GM21423 (cell line): Measurements from ENCODE around the gene TEX14.

Experiments
- ATAC-seq: cut with Tn5 transposase; IDR thresholded peaks from one replicate; pipeline ENCODE4 v1.9.1; 2021; ENCODE audit warnings: mild to moderate bottlenecking, moderate library complexity; ENCODE audit not compliant: unreplicated experiment

TEX14 gene

DNA sequence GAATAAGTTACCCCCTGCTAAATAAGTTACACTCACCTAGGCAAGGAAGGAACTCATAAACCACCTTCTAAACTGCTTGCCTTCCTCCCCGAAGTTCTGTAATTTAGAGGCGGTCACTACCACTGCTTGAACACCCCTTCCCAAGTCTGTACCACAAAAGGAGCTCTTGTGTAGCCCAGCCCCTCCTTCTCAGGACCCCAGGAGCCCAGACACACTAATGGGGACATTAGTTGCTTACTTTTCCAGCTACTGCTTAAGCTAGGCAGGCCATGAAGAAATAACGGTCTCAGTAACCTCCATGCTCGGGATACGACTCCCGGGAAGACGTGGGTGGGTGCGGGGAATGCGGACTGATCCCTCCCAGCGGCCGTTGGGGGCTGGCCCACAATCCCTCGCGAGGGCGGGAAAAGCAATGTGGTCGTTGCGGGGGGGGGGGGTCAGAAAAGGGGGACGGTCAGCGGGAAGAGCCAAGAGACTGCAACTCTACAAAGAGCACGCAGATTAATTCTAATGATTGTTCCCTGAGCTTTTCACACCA, at the start of gene TEX14:
Gene TEX14 (minus strand): TSS at position 345 of the 538 bp plus-strand sequence. CDS start 40,044 bp downstream, outside the sequence.
- ATAC-seq = no peak

DNA sequence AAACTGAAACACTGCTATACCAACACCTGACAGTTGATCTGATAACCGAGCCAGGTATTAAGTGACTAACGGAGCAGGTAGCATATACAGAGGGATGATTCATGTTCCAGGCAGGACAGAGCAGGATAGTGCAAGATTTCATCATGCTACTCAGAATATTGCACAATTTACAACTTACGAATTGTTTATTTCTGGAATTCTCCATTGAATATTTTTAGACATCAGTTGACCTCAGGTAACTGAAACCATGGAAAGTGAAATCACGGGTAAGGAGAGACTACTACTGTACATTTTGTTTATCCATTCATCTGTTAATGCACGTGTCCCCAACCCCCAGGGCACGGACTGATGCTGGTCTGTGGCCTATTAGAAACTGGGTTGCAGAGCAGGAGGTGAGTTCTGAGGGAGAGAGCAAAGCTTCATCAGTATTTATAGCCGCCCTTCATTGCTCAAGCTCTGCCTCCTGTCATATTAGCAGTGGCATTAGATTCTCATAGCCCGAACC, 49.3 kb upstream of the TEX14 start:
- no peak for ATAC-seq

DNA sequence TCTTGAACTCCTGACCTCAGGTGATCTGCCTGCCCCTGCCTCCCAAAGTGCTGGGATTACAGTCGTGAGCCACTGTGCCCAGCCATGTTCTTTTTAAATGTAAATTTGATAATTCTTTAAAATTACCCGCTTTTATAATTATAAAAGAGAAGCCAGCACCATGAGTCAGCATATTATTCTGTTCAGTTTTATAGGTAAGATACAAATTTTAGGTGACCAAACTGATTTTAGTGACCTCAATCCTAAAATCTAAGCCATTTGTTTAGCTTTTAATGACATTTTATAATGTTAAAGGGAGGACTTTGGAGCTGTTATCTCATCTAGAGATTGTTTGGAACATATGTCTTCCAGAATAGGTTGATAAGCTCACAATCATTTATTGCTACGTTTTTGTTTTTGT, 43.0 kb upstream of the TEX14 start:
- no peak for ATAC-seq

DNA sequence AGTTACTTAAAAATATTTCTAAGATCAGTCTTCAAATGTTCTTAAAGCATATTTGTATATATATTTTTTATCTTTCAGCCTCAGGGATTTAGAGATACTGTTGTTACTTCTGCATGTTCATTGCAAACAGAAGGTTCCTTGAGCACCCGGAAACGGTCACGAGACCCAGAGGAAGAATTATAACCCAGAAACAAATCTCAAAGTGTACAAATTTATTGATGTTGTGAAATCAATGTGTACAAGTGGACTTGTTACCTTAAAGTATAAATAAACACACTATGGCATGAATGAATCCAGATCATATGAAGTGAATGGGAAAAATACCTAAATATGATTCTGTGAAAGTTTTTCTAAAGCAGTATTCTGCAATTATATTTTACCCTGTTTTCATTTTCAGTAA, 42.2 kb upstream of the TEX14 start:
- no peak for ATAC-seq

DNA sequence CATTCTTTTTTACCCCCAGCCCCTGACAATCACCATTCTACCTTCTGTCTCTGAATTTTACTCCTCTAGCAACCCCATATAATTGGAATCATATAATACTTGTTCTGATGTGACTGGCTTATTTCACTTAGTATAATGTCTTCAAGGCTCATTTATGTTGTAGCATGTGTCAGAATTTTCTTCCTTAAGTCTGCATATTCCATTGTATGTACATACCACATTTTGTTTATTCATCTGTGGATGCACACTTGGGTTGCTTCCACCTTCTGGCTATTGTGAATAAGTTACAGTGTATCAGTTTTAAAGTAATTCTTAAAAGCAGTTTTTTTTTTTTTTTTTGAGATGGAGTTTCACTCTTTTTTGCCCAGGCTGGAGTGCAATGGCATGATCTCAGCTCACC, 39.1 kb upstream of the TEX14 start:
- ATAC-seq = no peak

DNA sequence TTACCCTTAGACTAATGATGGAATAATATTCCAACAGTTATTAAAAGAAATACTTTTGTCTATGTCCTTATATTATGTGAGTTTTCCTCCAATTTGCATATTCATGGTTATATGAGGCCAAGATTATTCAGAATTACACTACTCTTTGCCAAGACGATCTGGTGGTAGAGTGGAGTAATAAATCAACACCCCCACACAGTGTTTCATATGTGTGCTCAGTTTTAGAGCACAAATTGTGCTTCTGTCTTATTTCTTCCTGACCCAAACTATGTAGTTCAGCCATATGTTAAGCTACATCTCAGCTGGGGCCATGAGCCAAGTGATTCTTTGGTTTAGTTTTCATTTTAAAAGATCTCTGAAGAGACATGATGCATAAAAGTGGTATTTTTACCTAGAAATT, 37.0 kb upstream of the TEX14 start:
- ATAC-seq = no peak

DNA sequence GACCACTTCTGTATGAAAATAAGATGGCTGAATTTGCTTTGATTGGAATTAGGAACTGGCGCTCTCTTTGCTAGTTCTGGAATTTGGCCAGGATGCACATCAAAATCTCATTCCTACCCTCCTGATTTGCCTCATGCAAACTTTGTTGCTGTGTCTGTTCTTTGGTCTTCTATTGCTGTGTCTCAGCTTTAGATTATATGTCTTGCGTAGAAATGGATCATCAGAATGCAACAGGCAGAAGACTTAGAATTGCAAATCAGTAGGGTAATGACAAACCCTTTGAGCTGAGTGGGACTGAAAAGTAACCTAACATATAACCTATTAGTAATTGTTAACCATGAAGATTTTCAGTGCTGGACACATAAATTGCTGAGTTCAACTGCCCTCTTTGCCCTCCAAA, 30.9 kb upstream of the TEX14 start:
- ATAC-seq = no peak

GRCh38 chr17:58722274-58722673, 30.4 kb upstream of the TEX14 start:
- no peak for ATAC-seq

DNA sequence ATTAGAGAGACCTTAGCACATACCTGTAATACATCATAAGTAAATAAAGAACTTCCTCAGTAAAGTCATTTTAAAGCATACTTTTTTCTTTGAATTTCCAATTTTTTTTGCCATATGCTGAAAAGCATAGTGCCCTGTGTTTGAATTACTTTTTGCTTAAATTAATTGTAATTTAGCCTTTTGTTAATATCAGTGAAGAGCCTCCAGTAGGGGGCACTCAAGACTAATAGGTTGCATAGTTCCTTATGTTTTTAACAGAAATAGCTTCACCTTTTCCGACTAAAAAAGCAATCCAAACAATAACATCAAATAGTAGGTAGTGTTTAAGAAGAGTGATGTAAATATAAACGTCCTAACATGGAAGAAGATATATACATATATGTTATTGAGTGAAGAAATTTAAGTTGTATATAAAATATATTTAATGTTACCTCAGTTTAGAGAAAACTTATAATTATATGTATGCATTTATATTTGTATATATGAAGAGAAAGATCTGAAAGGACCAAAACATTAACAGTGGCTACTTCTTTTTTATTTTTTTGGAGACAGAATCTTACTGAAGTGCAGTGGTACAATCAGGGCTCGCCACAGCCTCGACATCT, 19.2 kb upstream of the TEX14 start:
- no peak for ATAC-seq

- ATAC-seq = no peak
These were observed 14.7 kb upstream of the TEX14 start for GRCh38 chr17:58706351-58707140.

- no peak for ATAC-seq
These were observed 12.1 kb upstream of the TEX14 start for GRCh38 chr17:58703916-58704286.

DNA sequence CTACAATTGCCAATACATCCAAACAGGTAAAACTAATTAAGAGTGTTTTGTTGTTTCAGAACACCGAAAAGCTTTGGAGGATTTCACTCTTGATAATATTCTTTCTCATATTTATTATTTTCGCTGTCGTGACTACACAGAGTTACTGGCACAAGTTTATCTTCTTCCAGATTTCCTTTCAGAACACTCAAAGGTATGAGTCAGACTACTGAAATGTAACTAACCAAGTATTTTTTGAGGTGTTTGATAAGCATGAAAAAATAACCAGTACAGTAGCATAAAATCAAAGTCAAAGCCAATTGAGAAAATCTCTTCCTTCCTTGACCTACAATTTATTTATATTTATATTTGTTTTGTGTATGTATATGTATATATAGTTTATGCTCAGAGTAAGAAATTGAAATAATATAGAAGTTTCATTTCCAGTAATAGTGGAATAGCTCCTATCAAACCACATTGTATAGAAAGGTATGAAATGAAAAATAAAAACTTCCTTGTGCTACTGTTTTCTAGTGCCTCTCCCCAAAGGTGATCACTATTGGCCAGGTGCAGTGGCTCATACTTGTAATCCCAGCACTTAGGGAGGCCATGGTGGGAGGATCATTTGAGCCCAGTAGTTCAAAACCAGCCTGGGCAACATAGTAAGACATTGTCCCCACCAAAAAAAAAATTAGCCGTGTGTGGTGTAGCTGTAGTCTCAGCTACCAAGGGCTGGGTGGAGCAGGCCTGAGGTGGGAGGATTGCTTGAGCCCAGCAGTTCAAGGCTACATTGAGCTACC, 11.5 kb upstream of the TEX14 start:
- no peak for ATAC-seq

- no peak for ATAC-seq
These were observed 10.9 kb upstream of the TEX14 start for GRCh38 chr17:58702708-58703107.

DNA sequence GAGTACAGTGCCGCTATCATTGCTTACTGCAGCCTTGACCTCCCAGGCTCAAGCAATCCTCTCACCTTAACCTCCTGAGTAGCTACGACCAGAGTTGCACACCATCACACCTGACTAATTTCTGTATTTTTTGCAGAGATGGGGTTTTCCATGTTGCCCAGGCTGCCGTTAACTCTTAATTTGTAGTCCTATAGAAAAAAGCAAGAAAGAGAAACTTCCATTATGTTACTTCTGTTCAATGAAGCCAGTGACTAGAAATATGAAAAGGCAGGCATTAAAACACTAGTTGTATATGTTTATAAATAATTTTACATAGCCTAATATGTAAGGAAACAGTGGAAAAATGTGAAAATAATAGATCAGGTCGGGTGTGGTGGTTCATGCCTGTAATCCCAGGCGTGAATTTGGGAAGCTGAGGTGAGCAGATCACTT, 10.2 kb upstream of the TEX14 start:
- peak; percentile 60 for ATAC-seq

GRCh38 chr17:58699771-58700170, 7.9 kb upstream of the TEX14 start:
- no peak for ATAC-seq

- ATAC-seq = no peak
These were observed 3.0 kb upstream of the TEX14 start for GRCh38 chr17:58694826-58695225.

DNA sequence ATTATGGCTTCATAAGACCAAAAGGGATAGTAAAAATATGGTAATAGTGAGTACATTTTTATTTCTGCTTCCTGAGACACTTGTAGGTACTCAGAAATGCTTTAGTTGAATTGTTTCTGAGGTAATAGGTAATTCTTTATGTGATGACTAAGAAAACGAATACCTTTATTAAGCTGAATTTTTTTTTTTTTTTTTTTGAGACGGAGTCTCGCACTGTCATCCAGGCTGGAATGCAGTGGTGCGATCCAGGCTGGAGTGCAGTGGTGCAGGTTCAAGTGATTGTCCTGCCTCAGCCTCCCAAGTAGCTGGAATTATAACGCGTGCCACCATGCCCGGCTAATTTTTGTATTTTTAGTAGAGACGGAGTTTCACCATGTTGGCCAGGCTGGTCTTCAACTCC, 2.5 kb upstream of the TEX14 start:
- ATAC-seq = no peak

GRCh38 chr17:58693751-58694150, 1.9 kb upstream of the TEX14 start:
- no peak for ATAC-seq

GRCh38 chr17:58693208-58693607, 1.4 kb upstream of the TEX14 start:
- ATAC-seq = no peak

DNA sequence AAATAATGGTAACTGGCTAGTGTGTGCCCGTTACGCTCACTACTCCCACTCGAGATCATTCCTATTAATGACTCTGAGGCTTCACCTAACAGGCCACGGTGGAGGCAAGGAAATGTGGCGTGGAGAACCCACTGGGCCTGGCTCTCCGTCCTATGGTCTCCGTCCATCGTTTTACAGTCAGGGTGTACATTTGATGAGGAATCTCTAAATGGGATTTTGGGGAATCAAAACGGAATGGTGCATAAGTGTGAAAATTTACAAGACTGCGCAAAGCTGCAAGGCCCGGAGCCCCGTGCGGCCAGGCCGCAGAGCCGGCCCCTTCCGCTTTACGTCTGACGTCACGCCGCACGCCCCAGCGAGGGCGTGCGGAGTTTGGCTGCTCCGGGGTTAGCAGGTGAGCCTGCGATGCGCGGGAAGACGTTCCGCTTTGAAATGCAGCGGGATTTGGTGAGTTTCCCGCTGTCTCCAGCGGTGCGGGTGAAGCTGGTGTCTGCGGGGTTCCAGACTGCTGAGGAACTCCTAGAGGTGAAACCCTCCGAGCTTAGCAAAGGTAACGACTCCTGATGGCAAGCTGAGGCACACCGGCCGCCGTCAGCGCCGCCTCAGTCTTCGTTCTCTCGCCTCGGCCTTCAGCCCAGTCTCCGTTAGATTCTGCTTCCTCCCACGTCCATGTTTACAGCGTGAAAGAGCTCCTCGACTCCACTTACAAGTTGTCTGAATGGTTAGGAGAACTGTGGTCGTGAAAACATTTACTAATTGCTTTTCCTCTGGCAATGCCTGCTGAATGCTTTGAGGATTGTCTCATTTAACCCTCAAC, 602 bp upstream of the TEX14 start, which contains the start of gene RAD51C:
Gene RAD51C (plus strand): TSS at position 364 of the 817 bp plus-strand sequence. CDS start 42 bp downstream, at position 406.
- ATAC-seq = peak; percentile 95
